ENCODE measurements around the gene KIF6.
"Not testable (repeated sequence)": the region's sequence is repeated elsewhere in the genome, so short reads cannot be mapped to it uniquely, and the experiment has no call there.

The KIF6 gene

DNA sequence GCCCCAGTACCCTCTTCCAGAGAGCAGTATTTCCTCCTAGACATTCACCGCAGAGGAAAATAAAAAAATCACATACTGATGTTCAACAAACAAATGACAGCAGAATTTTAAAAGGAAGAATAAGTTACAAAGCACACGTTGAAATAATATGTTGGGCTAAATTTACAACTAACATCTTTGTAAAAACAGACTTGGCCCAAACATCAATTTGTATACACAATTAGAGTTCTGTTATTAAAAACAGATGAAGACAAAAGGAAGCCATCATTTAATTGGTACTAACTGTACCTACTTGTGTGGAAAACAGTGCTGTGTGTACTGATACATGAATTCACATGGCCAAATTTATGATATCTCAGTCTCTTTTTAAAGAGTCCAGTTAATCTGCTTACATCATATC lies 46.3 kb downstream of the KIF6 start:
- no peak for DNase-seq
- no peaks in the 10 kb centered on the region for H3K79me2 ChIP-seq (ENCODE audit: low read length)
- TF ChIP-seq EZH2 (optimal IDR thresholded peaks at IDR 0.05; ENCODE audit: low read depth, low read length) = no peak
- TF ChIP-seq, protein P1, sequence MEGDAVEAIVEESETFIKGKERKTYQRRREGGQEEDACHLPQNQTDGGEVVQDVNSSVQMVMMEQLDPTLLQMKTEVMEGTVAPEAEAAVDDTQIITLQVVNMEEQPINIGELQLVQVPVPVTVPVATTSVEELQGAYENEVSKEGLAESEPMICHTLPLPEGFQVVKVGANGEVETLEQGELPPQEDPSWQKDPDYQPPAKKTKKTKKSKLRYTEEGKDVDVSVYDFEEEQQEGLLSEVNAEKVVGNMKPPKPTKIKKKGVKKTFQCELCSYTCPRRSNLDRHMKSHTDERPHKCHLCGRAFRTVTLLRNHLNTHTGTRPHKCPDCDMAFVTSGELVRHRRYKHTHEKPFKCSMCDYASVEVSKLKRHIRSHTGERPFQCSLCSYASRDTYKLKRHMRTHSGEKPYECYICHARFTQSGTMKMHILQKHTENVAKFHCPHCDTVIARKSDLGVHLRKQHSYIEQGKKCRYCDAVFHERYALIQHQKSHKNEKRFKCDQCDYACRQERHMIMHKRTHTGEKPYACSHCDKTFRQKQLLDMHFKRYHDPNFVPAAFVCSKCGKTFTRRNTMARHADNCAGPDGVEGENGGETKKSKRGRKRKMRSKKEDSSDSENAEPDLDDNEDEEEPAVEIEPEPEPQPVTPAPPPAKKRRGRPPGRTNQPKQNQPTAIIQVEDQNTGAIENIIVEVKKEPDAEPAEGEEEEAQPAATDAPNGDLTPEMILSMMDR (IDR thresholded peaks at IDR 0.05; ENCODE audit: low read length) = no peak
- TF ChIP-seq EZH2phosphoT487 (IDR thresholded peaks at IDR 0.05; ENCODE audit: low read length) = no peak

DNA sequence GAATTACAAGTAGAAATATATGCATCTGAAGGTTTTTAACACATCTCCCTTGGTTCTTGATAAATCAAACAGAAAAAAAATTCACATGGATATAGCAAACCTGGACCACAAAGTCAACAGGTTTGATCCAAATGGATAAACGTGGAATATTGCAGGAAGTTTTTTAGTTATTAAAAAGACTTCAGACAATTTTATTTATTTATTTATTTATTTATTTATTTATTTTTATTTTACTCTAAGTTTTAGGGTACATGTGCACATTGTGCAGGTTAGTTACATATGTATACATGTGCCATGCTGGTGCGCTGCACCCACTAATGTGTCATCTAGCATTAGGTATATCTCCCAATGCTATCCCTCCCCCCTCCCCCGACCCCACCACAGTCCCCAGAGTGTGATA lies 47.9 kb downstream of the KIF6 start:
- H4K20me1 ChIP-seq (ENCODE audit: insufficient read depth, low read length); H3K4me2 ChIP-seq (ENCODE audit: low read depth, low read length); H3K27me3 ChIP-seq (replicated peaks; ENCODE audit: insufficient read depth, low read length); H3F3A ChIP-seq (ENCODE audit: insufficient read depth, low read length); H3K4me1 ChIP-seq (ENCODE audit: low read length); H2AFZ ChIP-seq (ENCODE audit: low read length); H3K36me3 ChIP-seq (replicated peaks; ENCODE audit: insufficient read depth, low read length); H3K9me3 ChIP-seq (replicated peaks; ENCODE audit: insufficient read depth, low read length); H3K27ac ChIP-seq (ENCODE audit: low read length); H3K9ac ChIP-seq (ENCODE audit: low read length); DNase-seq; H3K9me2 ChIP-seq (replicated peaks; ENCODE audit: insufficient read depth, low read length); H3K79me2 ChIP-seq (ENCODE audit: low read length); H3K4me3 ChIP-seq (ENCODE audit: low read length): not testable (repeated sequence)

More for the DNA sequence above, 46.3 kb downstream of the KIF6 start:
- H3F3A ChIP-seq (ENCODE audit: insufficient read depth, low read length) = no peaks in the 10 kb centered on the region
- no peaks in the 10 kb centered on the region for H3K36me3 ChIP-seq (replicated peaks; ENCODE audit: insufficient read depth, low read length)
- H3K9me3 ChIP-seq (replicated peaks; ENCODE audit: insufficient read depth, low read length) = no peaks in the 10 kb centered on the region
- H3K4me2 ChIP-seq (ENCODE audit: low read depth, low read length) = no peak overlapping the region
- no peaks in the 10 kb centered on the region for H4K20me1 ChIP-seq (ENCODE audit: insufficient read depth, low read length)
- no peaks in the 10 kb centered on the region for H3K27me3 ChIP-seq (replicated peaks; ENCODE audit: insufficient read depth, low read length)
- H3K27ac ChIP-seq (ENCODE audit: low read length) = no peak overlapping the region
- no peak overlapping the region for H3K4me3 ChIP-seq (ENCODE audit: low read length)
- H2AFZ ChIP-seq (ENCODE audit: low read length) = no peak overlapping the region
- H3K4me1 ChIP-seq (ENCODE audit: low read length) = no peaks in the 10 kb centered on the region
- H3K9ac ChIP-seq (ENCODE audit: low read length) = no peak overlapping the region
- H3K9me2 ChIP-seq (replicated peaks; ENCODE audit: insufficient read depth, low read length) = no peaks in the 10 kb centered on the region

DNA sequence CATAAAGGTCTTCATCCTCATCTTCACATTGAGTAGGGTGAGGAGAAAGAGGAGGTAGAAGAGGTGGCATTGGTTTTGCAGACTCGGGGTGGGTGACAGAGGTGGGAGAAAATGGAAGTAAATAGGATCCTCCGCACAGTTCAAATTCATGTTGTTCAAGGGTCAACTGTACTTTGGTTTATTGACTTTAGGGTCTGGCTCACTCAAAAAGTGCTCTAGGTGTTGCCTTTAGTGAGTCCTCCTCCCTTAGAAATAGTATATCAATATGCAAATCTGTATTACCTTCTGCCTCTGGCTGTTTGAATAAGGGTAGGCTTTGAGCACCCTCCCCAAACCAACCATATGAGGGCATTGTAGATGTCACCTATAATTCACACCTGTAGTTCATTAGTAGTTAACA lies 54.7 kb downstream of the KIF6 start:
- H3K36me3 ChIP-seq (replicated peaks; ENCODE audit: insufficient read depth, low read length) = no peaks in the 10 kb centered on the region
- no peak overlapping the region for H3K27ac ChIP-seq (ENCODE audit: low read length)
- no peak for DNase-seq
- H3K9me3 ChIP-seq (replicated peaks; ENCODE audit: insufficient read depth, low read length) = no peaks in the 10 kb centered on the region
- H3F3A ChIP-seq (ENCODE audit: insufficient read depth, low read length) = no peaks in the 10 kb centered on the region
- no peak overlapping the region for H3K4me2 ChIP-seq (ENCODE audit: low read depth, low read length)
- H2AFZ ChIP-seq (ENCODE audit: low read length) = no peak overlapping the region
- H3K4me1 ChIP-seq (ENCODE audit: low read length) = no peaks in the 10 kb centered on the region
- H3K4me3 ChIP-seq (ENCODE audit: low read length) = no peak overlapping the region
- no peaks in the 10 kb centered on the region for H3K9me2 ChIP-seq (replicated peaks; ENCODE audit: insufficient read depth, low read length)
- H3K79me2 ChIP-seq (ENCODE audit: low read length) = no peaks in the 10 kb centered on the region
- H3K9ac ChIP-seq (ENCODE audit: low read length) = no peak overlapping the region
- TF ChIP-seq EZH2 (optimal IDR thresholded peaks at IDR 0.05; ENCODE audit: low read depth, low read length) = no peak
- TF ChIP-seq EZH2phosphoT487 (IDR thresholded peaks at IDR 0.05; ENCODE audit: low read length) = no peak
- TF ChIP-seq, protein P1 (IDR thresholded peaks at IDR 0.05; ENCODE audit: low read length) = no peak
- no peaks in the 10 kb centered on the region for H4K20me1 ChIP-seq (ENCODE audit: insufficient read depth, low read length)
- no peaks in the 10 kb centered on the region for H3K27me3 ChIP-seq (replicated peaks; ENCODE audit: insufficient read depth, low read length)

DNA sequence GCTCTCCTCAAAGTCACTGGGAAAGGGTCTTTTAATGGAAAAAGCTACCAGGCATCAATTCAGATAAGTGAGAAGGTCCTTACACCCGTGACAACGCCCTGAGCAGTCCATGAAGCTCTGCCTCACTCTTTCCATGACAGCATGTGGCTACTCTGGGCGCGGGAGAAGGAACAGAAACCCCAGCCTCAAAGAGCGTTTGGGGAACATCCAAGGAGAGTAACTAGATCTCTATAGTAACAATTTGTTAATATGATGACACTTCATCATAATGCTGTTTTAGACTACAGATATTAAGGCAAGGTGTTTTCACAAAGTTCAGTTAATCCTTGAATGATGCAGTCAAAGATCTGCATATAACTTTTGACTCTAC lies 55.2 kb downstream of the KIF6 start:
- Histone ChIP-seq H3K79me2 (ENCODE audit: low read length) (no peaks in the 10 kb centered on the region), H3K27me3 (replicated peaks; ENCODE audit: insufficient read depth, low read length) (no peaks in the 10 kb centered on the region), H3K36me3 (replicated peaks; ENCODE audit: insufficient read depth, low read length) (no peaks in the 10 kb centered on the region), H3K4me3 (ENCODE audit: low read length) (no peak overlapping the region), H3K9me3 (replicated peaks; ENCODE audit: insufficient read depth, low read length) (no peaks in the 10 kb centered on the region), H3K4me2 (ENCODE audit: low read depth, low read length) (no peak overlapping the region), H3K27ac (ENCODE audit: low read length) (no peak overlapping the region), H2AFZ (ENCODE audit: low read length) (no peak overlapping the region), H3K4me1 (ENCODE audit: low read length) (no peaks in the 10 kb centered on the region), H4K20me1 (ENCODE audit: insufficient read depth, low read length) (no peaks in the 10 kb centered on the region), H3F3A (ENCODE audit: insufficient read depth, low read length) (no peaks in the 10 kb centered on the region), H3K9ac (ENCODE audit: low read length) (no peak overlapping the region), H3K9me2 (replicated peaks; ENCODE audit: insufficient read depth, low read length) (no peaks in the 10 kb centered on the region)
- no peak for DNase-seq
- TF ChIP-seq, protein P1 (IDR thresholded peaks at IDR 0.05; ENCODE audit: low read length) = no peak
- TF ChIP-seq EZH2phosphoT487 (IDR thresholded peaks at IDR 0.05; ENCODE audit: low read length) (no peak), EZH2 (optimal IDR thresholded peaks at IDR 0.05; ENCODE audit: low read depth, low read length) (no peak)
